ENCODE results near the gene PNMA8B. TPM values are rescaled to one million over a fixed set of nuclear protein-coding genes. Genes with fewer than 3 reads are reported as not detected.

Gene PNMA8B, protein sequence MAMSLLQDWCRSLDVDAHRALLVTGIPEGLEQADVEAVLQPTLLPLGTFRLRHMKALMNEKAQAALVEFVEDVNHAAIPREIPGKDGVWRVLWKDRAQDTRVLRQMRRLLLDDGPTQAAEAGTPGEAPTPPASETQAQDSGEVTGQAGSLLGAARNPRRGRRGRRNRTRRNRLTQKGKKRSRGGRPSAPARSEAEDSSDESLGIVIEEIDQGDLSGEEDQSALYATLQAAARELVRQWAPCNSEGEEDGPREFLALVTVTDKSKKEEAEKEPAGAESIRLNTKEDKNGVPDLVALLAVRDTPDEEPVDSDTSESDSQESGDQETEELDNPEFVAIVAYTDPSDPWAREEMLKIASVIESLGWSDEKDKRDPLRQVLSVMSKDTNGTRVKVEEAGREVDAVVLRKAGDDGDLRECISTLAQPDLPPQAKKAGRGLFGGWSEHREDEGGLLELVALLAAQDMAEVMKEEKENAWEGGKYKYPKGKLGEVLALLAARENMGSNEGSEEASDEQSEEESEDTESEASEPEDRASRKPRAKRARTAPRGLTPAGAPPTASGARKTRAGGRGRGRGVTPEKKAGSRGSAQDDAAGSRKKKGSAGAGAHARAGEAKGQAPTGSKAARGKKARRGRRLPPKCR
- total RNA-seq = 0.36 and 0.92 TPM in 2 replicates

DNA sequence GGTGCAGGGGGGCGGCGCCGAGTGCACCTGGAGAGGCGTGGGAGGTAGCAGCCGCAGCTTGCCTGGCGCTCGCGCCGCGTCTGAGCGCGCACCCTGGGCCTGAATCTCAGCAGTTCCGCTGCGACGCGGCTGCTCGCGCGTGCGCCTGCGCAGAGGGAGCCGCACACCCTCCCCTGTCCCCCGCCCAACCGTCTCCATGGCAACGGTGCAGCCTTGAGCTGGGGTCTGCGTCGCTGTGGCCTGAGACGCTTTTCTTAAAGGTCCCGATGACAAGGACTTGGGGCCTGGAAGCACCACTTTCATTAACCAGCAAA lies at the start of gene PNMA8B:
Gene PNMA8B (minus strand): TSS at position 82 of the 314 bp plus-strand sequence. CDS start 402 bp downstream, outside the sequence.
- DNase-seq (ENCODE audit: low read depth) = no peak
- TF ChIP-seq, protein P1, sequence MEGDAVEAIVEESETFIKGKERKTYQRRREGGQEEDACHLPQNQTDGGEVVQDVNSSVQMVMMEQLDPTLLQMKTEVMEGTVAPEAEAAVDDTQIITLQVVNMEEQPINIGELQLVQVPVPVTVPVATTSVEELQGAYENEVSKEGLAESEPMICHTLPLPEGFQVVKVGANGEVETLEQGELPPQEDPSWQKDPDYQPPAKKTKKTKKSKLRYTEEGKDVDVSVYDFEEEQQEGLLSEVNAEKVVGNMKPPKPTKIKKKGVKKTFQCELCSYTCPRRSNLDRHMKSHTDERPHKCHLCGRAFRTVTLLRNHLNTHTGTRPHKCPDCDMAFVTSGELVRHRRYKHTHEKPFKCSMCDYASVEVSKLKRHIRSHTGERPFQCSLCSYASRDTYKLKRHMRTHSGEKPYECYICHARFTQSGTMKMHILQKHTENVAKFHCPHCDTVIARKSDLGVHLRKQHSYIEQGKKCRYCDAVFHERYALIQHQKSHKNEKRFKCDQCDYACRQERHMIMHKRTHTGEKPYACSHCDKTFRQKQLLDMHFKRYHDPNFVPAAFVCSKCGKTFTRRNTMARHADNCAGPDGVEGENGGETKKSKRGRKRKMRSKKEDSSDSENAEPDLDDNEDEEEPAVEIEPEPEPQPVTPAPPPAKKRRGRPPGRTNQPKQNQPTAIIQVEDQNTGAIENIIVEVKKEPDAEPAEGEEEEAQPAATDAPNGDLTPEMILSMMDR (conservative IDR thresholded peaks at IDR 0.05; ENCODE audit: low read depth, low read length) = no peak
- peak within 1 kb of the TSS; percentile 27 for H3K4me3 ChIP-seq (ENCODE audit: low read depth, low read length)

GRCh38 chr19:46544651-46545050 lies 49.0 kb upstream of the PNMA8B start:
- DNase-seq (ENCODE audit: low read depth) = no peak
- TF ChIP-seq, protein P1 (conservative IDR thresholded peaks at IDR 0.05; ENCODE audit: low read depth, low read length) = no peak

GRCh38 chr19:46542428-46543230 lies 47.0 kb upstream of the PNMA8B start:
- TF ChIP-seq, protein P1 (conservative IDR thresholded peaks at IDR 0.05; ENCODE audit: low read depth, low read length) = peak; percentile 83
- peak; percentile 45 for DNase-seq (ENCODE audit: low read depth)
- no peak overlapping the region for H3K4me3 ChIP-seq (ENCODE audit: low read depth, low read length)

More at GRCh38 chr19:46544651-46545050, 49.0 kb upstream of the PNMA8B start:
- H3K4me3 ChIP-seq (ENCODE audit: low read depth, low read length) = no peak overlapping the region

GRCh38 chr19:46537136-46538097 lies 41.8 kb upstream of the PNMA8B start:
- TF ChIP-seq, protein P1 (conservative IDR thresholded peaks at IDR 0.05; ENCODE audit: low read depth, low read length) = peak; percentile 92
- DNase-seq (ENCODE audit: low read depth) = no peak
- no peak overlapping the region for H3K4me3 ChIP-seq (ENCODE audit: low read depth, low read length)

DNA sequence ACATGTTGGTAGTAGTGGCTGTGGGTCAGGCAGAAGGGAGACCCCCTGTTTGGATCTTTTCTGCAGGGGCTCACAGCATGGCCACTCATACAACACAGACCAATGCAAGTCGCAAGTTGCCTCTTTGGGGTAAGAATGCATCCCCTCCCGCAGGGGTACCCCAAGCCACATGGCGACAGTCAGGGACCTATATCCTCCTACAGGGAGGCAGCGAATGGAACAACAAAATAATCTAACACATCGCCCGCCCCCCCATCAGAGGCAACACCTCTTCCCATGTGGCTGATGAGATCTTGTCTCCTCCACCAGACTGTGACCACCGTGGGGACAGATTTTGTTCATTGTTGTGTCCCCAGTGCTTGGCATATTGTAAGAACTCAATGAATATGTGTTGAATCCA lies 40.7 kb upstream of the PNMA8B start:
- TF ChIP-seq, protein P1 (conservative IDR thresholded peaks at IDR 0.05; ENCODE audit: low read depth, low read length) = no peak
- no peak overlapping the region for H3K4me3 ChIP-seq (ENCODE audit: low read depth, low read length)
- no peak for DNase-seq (ENCODE audit: low read depth)

DNA sequence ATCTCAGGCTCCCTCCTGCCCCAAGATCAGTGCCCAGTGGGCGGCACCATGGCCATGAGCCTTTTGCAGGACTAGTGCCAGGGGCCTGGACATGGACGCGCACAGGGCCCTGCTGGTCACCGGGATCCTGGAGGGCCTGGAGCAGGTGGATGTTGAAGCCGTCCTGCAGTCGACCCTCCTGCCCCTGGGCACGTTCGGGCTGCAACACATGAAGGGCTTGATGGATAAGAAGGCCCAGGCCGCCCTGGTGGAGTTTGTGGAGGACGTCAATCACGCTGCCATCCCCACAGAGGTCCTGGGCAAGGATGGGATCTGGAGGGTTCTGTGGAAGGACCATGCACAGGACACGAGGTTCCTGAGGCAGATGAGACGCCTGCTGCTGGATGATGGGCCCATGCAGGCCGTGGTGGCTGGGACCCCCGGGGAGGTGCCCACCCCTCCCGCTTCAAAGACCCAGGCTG lies 38.0 kb upstream of the PNMA8B start:
- no peak for DNase-seq (ENCODE audit: low read depth)
- TF ChIP-seq, protein P1 (conservative IDR thresholded peaks at IDR 0.05; ENCODE audit: low read depth, low read length) = no peak
- no peak overlapping the region for H3K4me3 ChIP-seq (ENCODE audit: low read depth, low read length)

Measured in epithelial cell of proximal tubule (primary cell).